HG02588 (cell line): Measurements from ENCODE around the gene GPX3.

Source experiments
- ATAC-seq: cut with Tn5 transposase; IDR thresholded peaks from one replicate; pipeline ENCODE4 v1.9.1; 2021; ENCODE audit warnings: mild to moderate bottlenecking, moderate library complexity; ENCODE audit not compliant: unreplicated experiment

GPX3 gene

GRCh38 chr5:151055336-151055735, 34.9 kb downstream of the GPX3 start:
- ATAC-seq: no peak

- ATAC-seq: no peak
These were observed 36.3 kb downstream of the GPX3 start for GRCh38 chr5:151056379-151057325.

GRCh38 chr5:151058301-151058700, 37.9 kb downstream of the GPX3 start:
- ATAC-seq: no peak

GRCh38 chr5:151058891-151059489, 38.6 kb downstream of the GPX3 start:
- ATAC-seq: no peak

- no peak for ATAC-seq
These were observed 40.4 kb downstream of the GPX3 start for GRCh38 chr5:151060742-151061141.

- no peak for ATAC-seq
These were observed 42.2 kb downstream of the GPX3 start for GRCh38 chr5:151062405-151063141.

GRCh38 chr5:151063142-151063989, 43.0 kb downstream of the GPX3 start:
- no peak for ATAC-seq

- no peak for ATAC-seq
These were observed 44.6 kb downstream of the GPX3 start for GRCh38 chr5:151064916-151065499.

- no peak for ATAC-seq
These were observed 45.2 kb downstream of the GPX3 start for GRCh38 chr5:151065609-151066008.

GRCh38 chr5:151066920-151067319, 46.5 kb downstream of the GPX3 start:
- ATAC-seq: no peak

- ATAC-seq: no peak
These were observed 47.4 kb downstream of the GPX3 start for GRCh38 chr5:151067632-151068432.

- ATAC-seq: peak; percentile 62
These were observed 48.2 kb downstream of the GPX3 start for GRCh38 chr5:151068433-151069197.

GRCh38 chr5:151070449-151070848, 50.1 kb downstream of the GPX3 start:
- no peak for ATAC-seq

- no peak for ATAC-seq
These were observed 50.6 kb downstream of the GPX3 start for GRCh38 chr5:151071021-151071420.

- no peak for ATAC-seq
These were observed 51.6 kb downstream of the GPX3 start for GRCh38 chr5:151071848-151072629.

- no peak for ATAC-seq
These were observed 52.2 kb downstream of the GPX3 start for GRCh38 chr5:151072630-151073025.

GRCh38 chr5:151073280-151073679, 52.9 kb downstream of the GPX3 start:
- ATAC-seq: no peak

- ATAC-seq: no peak
These were observed 54.2 kb downstream of the GPX3 start for GRCh38 chr5:151074557-151074956.
